HepG2 (cell line): ENCODE measurements around the gene PMM2. TPM values are rescaled to one million over a fixed set of nuclear protein-coding genes. Genes with fewer than 3 reads are reported as not detected.

ENCODE experiments used
- ASH2L ChIP-seq: fragments of 300-600, 200-600 bp; sonication (generic); IDR thresholded peaks from 2 replicates; pipeline ENCODE4 v1.7.0; 2017; ENCODE audit warnings: low read depth, mild to moderate bottlenecking, moderate library complexity, mixed read lengths, low read length; ENCODE audit not compliant: insufficient read length
- CCAR2 ChIP-seq: fragments of 200-400 bp; formaldehyde crosslinking; optimal IDR thresholded peaks from 2 replicates; pipeline ENCODE3; 2018; ENCODE audit warnings: low read depth, mild to moderate bottlenecking, low read length, moderate library complexity
- FOSL1 ChIP-seq: sonication (generic); formaldehyde crosslinking; IDR thresholded peaks from 2 replicates; pipeline ENCODE4 v1.9.0; 2021; ENCODE audit warnings: missing genetic modification reagents, borderline replicate concordance
- FOXA3 ChIP-seq: IDR thresholded peaks from 2 replicates; pipeline ENCODE4 v1.6.1; 2016; ENCODE audit warnings: missing genetic modification reagents, missing compliant biosample characterization
- GPN1 ChIP-seq: sonication (generic); formaldehyde crosslinking; IDR thresholded peaks from 2 replicates; pipeline ENCODE4 v1.5.1; 2020; ENCODE audit warnings: missing genetic modification reagents, borderline replicate concordance
- ISL2 ChIP-seq: sonication (generic); formaldehyde crosslinking; IDR thresholded peaks from 2 replicates; pipeline ENCODE4 v1.5.0; 2020; ENCODE audit warnings: missing genetic modification reagents
- MAZ ChIP-seq, 2 experiments: sonication (generic) in 1 of 2; formaldehyde crosslinking in 1 of 2; IDR thresholded peaks; 2 replicates each; pipeline versions ENCODE4 v1.5.0 to v1.6.1; 2012 to 2020; ENCODE audit warnings: low read depth in 2 of 2, mild to moderate bottlenecking in 2 of 2, borderline replicate concordance in 1 of 2, improper control_type of control experiment in 1 of 2, low read length in 1 of 2, missing genetic modification reagents in 1 of 2, moderate library complexity in 1 of 2
- MBD4 ChIP-seq: IDR thresholded peaks from 2 replicates; pipeline ENCODE4 v1.6.1; 2012; ENCODE audit warnings: low read length, inconsistent platforms, borderline replicate concordance
- PLRG1 ChIP-seq: fragments of 450-650 bp; conservative IDR thresholded peaks from 2 replicates; pipeline ENCODE4 v1.6.1; 2016
- POLR2AphosphoS5 ChIP-seq: IDR thresholded peaks from 2 replicates; pipeline ENCODE4 v1.6.1; 2012; ENCODE audit warnings: low read depth, low read length
- REL ChIP-seq: sonication (generic); formaldehyde crosslinking; conservative IDR thresholded peaks from 2 replicates; pipeline ENCODE4 v1.8.0; 2022; ENCODE audit warnings: mild to moderate bottlenecking, missing genetic modification reagents, moderate library complexity
- RXRA ChIP-seq: sonication (generic); formaldehyde crosslinking; IDR thresholded peaks from 2 replicates; pipeline ENCODE4 v1.5.1; 2020; ENCODE audit warnings: missing genetic modification reagents
- SOX6 ChIP-seq, 2 experiments: fragments of 450-650 bp in 1 of 2; sonication (generic) in 1 of 2; formaldehyde crosslinking in 1 of 2; IDR thresholded peaks; 2 replicates each; pipeline versions ENCODE4 v1.4.0 to v1.6.1; 2017 to 2020; ENCODE audit warnings: antibody characterized with exemption in 1 of 2, mild to moderate bottlenecking in 1 of 2, missing genetic modification reagents in 1 of 2
- ZBTB10 ChIP-seq: sonication (generic); formaldehyde crosslinking; IDR thresholded peaks from 2 replicates; pipeline ENCODE4 v1.4.0; 2020; ENCODE audit warnings: missing genetic modification reagents, borderline replicate concordance
- ZBTB7A ChIP-seq: sonication (generic); formaldehyde crosslinking; IDR thresholded peaks from 2 replicates; pipeline ENCODE4 v1.8.0; 2022; ENCODE audit warnings: mild to moderate bottlenecking, missing genetic modification reagents
- ZEB1 ChIP-seq: IDR thresholded peaks from 2 replicates; pipeline ENCODE4 v1.6.1; 2012; ENCODE audit warnings: mild to moderate bottlenecking, low read depth, inconsistent platforms; ENCODE audit not compliant: insufficient replicate concordance
- ZNF224 ChIP-seq: sonication (generic); formaldehyde crosslinking; IDR thresholded peaks from 2 replicates; pipeline ENCODE4 v1.5.0; 2020; ENCODE audit warnings: mild to moderate bottlenecking, missing genetic modification reagents
- ZNF619 ChIP-seq: sonication (generic); formaldehyde crosslinking; IDR thresholded peaks from 2 replicates; pipeline ENCODE4 v1.4.0; 2020; ENCODE audit warnings: mild to moderate bottlenecking, missing genetic modification reagents
- ZNF678 ChIP-seq: sonication (generic); formaldehyde crosslinking; IDR thresholded peaks from 2 replicates; pipeline ENCODE4 v1.4.0; 2020; ENCODE audit warnings: mild to moderate bottlenecking, missing genetic modification reagents
- ZNF724P ChIP-seq: sonication (generic); formaldehyde crosslinking; IDR thresholded peaks from 2 replicates; pipeline ENCODE4 v1.8.0; 2022; ENCODE audit warnings: missing genetic modification reagents, borderline replicate concordance
- ZNF766 ChIP-seq: sonication (generic); formaldehyde crosslinking; IDR thresholded peaks from 2 replicates; pipeline ENCODE4 v1.5.0; 2020; ENCODE audit warnings: missing genetic modification reagents, borderline replicate concordance
- ZNF772 ChIP-seq: sonication (generic); formaldehyde crosslinking; IDR thresholded peaks from 2 replicates; pipeline ENCODE4 v1.5.0; 2020; ENCODE audit warnings: mild to moderate bottlenecking, missing genetic modification reagents
- ZNF780A ChIP-seq: sonication (generic); formaldehyde crosslinking; IDR thresholded peaks from 2 replicates; pipeline ENCODE4 v1.8.0; 2022; ENCODE audit warnings: mild to moderate bottlenecking, missing genetic modification reagents, moderate library complexity
- polyA plus RNA-seq, 8 experiments: library from polyadenylated mRNA; depleted of rRNA in 3 of 8; stranded (reverse) in 7 of 8; unstranded in 1 of 8; fragments of >200 nt; fragmentation: Illumina TruSeq in 4 of 8; extraction: Trizol in 4 of 8; gene quantifications; 2 replicates each; pipeline versions ENCODE4 v1.2.1 to v1.2.3, GENCODE V29; 2011 to 2016; ENCODE audit warnings: low read depth in 4 of 8, missing spikeins in 1 of 8, mixed read lengths in 1 of 8; ENCODE audit not compliant: insufficient read depth in 1 of 8
- total RNA-seq, 5 experiments: library from RNA; depleted of rRNA; stranded (reverse); fragments of >200 nt; fragmentation: Illumina TruSeq; extraction: Trizol; gene quantifications; 2 replicates each; pipeline ENCODE4 v1.2.3, GENCODE V29; 2016; ENCODE audit warnings: low read depth in 1 of 5
- TF ChIP-seq, protein P1 (sequence below): sonication (generic); formaldehyde crosslinking; IDR thresholded peaks from 2 replicates; pipeline ENCODE4 v1.8.1; 2023; ENCODE audit warnings: mild to moderate bottlenecking, missing genetic modification reagents
- TF ChIP-seq, protein P2 (sequence below): sonication (generic); formaldehyde crosslinking; IDR thresholded peaks from 2 replicates; pipeline ENCODE4 v1.8.1; 2023; ENCODE audit warnings: mild to moderate bottlenecking, missing genetic modification reagents, borderline replicate concordance

Gene PMM2
- total and polyA plus RNA-seq, 2 of the 13 experiments (the other 11 are each of a cell fraction or from before 2014, with no cell fraction given), result 52.2 to 93.7 TPM

GRCh38 chr16:8868416-8869211, 71.0 kb downstream of the PMM2 start, which contains the start of gene CARHSP1 (continued):
- TF ChIP-seq, protein P1, sequence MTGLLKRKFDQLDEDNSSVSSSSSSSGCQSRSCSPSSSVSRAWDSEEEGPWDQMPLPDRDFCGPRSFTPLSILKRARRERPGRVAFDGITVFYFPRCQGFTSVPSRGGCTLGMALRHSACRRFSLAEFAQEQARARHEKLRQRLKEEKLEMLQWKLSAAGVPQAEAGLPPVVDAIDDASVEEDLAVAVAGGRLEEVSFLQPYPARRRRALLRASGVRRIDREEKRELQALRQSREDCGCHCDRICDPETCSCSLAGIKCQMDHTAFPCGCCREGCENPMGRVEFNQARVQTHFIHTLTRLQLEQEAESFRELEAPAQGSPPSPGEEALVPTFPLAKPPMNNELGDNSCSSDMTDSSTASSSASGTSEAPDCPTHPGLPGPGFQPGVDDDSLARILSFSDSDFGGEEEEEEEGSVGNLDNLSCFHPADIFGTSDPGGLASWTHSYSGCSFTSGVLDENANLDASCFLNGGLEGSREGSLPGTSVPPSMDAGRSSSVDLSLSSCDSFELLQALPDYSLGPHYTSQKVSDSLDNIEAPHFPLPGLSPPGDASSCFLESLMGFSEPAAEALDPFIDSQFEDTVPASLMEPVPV (CRISPR knock-in tag), result peak; percentile 79; the same call in 1 of the 2 replicates
- TF ChIP-seq ZNF678 (peak; percentile 36; the same call in 1 of the 2 replicates), FOXA3 (CRISPR knock-in tag) (no peak), POLR2AphosphoS5 (peak; percentile 92), ZBTB7A (peak; percentile 86; the same call in 1 of the 2 replicates), ZNF766 (CRISPR knock-in tag) (0 out of 2 replicates have a peak, but pooled peaks have one; percentile 54), MBD4 (no peak), REL (CRISPR knock-in tag) (peak; percentile 69; the same call in 1 of the 2 replicates), ASH2L (peak; percentile 49), SOX6 (IDR thresholded peaks at IDR 0.05) (no peak), SOX6 (CRISPR knock-in tag; IDR thresholded peaks at IDR 0.05) (0 out of 2 replicates have a peak, but pooled peaks have one; percentile 12), ZNF224 (CRISPR knock-in tag) (0 out of 2 replicates have a peak, but pooled peaks have one; percentile 62), ZNF780A (CRISPR knock-in tag) (no peak), PLRG1 (no peak), ZBTB10 (CRISPR knock-in tag) (no peak), GPN1 (no peak; the same call in 1 of the 2 replicates), RXRA (no peak; the same call in 1 of the 2 replicates), ZNF724P (0 out of 2 replicates have a peak, but pooled peaks have one; percentile 6), MAZ (IDR thresholded peaks at IDR 0.05; ENCODE audit: borderline replicate concordance, low read depth, low read length) (peak; percentile 93), MAZ (CRISPR knock-in tag; IDR thresholded peaks at IDR 0.05; ENCODE audit: low read depth) (peak; percentile 82), FOSL1 (no peak), ZNF772 (CRISPR knock-in tag) (no peak; the same call in 1 of the 2 replicates), CCAR2 (peak; percentile 59), ZNF619 (no peak), ZEB1 (no peak), ISL2 (CRISPR knock-in tag) (peak; percentile 28; the same call in 1 of the 2 replicates)
- TF ChIP-seq, protein P2, sequence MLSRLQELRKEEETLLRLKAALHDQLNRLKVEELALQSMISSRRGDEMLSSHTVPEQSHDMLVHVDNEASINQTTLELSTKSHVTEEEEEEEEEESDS, result peak; percentile 57; the same call in 1 of the 2 replicates
